Left lung (tissue), 10 donors: ENCODE measurements around the gene ATPAF1. TPM values are rescaled to one million over a fixed set of nuclear protein-coding genes. Genes with fewer than 3 reads are reported as not detected.

Source experiments
- ATAC-seq: fragments of 200-7000 bp; cut with Tn5 transposase; one replicate; pipeline ENCODE4 v1.9.1; 2020; ENCODE audit warnings: moderate library complexity
- DNase-seq, 4 donors: peaks; one replicate each; pipeline ENCODE4 v3.0.0-alpha.2; 2013 to 2020
- H3K27ac ChIP-seq, 2 donors: fragments of 200-600 bp; sonication (generic) in 1 of 2; one replicate each; pipeline versions ENCODE4 v1.5.0 to v1.8.0; 2020 to 2021
- H3K27me3 ChIP-seq, 2 donors: fragments of 200-600 bp; sonication (generic) in 1 of 2; one replicate each; pipeline versions ENCODE4 v1.5.0 to v1.8.0; 2020 to 2021
- H3K36me3 ChIP-seq, 2 donors: fragments of 200-600 bp; sonication (generic) in 1 of 2; one replicate each; pipeline versions ENCODE4 v1.5.0 to v1.8.0; 2020 to 2021
- H3K4me1 ChIP-seq, 2 donors: fragments of 200-600 bp; one replicate each; pipeline ENCODE4 v1.8.0; 2021
- H3K4me3 ChIP-seq, 2 donors: fragments of 200-600 bp; sonication (generic) in 1 of 2; one replicate each; pipeline versions ENCODE4 v1.5.0 to v1.8.0; 2020 to 2021; ENCODE audit warnings: mild to moderate bottlenecking in 1 of 2
- H3K9me3 ChIP-seq, 2 donors: fragments of 200-600 bp; sonication (generic) in 1 of 2; one replicate each; pipeline versions ENCODE4 v1.5.0 to v1.8.0; 2020 to 2021
- intact Hi-C, 2 donors: fragments of 100-400 bp; cut with DNase I; formaldehyde crosslinking; loops; one replicate each; pipeline versions ENCODE4 v1.11.2 to v1.14.2; 2022
- polyA plus RNA-seq, 6 donors: library from polyadenylated mRNA; unstranded; fragments of 120-200 nt; gene quantifications; one replicate each; pipeline ENCODE4 v1.2.1, GENCODE V29; 2013; ENCODE audit not compliant: insufficient read length in 6 of 6
- total RNA-seq, 2 donors: library from RNA; stranded (reverse); fragmentation: NEBNext Ultra II Directional; extraction: Animal tissue kit (Norgen Biotek cat#: 25700); gene quantifications; one replicate each; pipeline ENCODE4 v1.2.1, GENCODE V29; 2021
- TF ChIP-seq, protein P1 (sequence below), 2 donors: fragments of 200-600 bp; sonication (generic) in 1 of 2; IDR thresholded peaks; one replicate each; pipeline versions ENCODE4 v1.5.0 to v1.8.0; 2021; ENCODE audit warnings: antibody characterized with exemption in 2 of 2
- donor health status: DM: no; HTN: yes; CAD: no.
- donor health status: DM: no; HTN: no; CAD: no.

Gene ATPAF1
- total and polyA plus RNA-seq, 8 donors = 34.3 to 90.0 (median 76.4) TPM

DNA sequence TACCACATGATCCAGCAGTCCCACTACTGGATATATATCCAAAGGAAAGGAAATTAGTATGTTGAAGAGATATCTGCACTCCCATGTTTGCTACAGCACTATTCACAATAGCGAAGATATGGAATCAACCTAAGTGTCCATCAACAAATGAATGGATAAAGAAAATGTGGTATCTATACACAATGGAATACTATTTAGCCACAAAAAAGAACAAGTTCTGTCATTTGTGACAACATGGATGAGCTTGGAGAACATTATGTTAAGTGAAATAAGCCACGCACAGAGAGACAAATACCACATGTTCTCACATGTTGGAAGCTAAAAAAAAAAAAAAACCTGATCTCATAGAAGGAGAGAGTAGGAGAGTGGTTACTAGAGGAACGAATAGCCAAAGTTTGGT lies 17.7 kb downstream of the ATPAF1 start:
- no peak overlapping the region for H3K4me3 ChIP-seq
- no peaks in the 10 kb centered on the region for H3K4me1 ChIP-seq
- no peak for ATAC-seq
- intact Hi-C loops = no loop called here
- no peak overlapping the region for H3K27ac ChIP-seq
- TF ChIP-seq, protein P1, sequence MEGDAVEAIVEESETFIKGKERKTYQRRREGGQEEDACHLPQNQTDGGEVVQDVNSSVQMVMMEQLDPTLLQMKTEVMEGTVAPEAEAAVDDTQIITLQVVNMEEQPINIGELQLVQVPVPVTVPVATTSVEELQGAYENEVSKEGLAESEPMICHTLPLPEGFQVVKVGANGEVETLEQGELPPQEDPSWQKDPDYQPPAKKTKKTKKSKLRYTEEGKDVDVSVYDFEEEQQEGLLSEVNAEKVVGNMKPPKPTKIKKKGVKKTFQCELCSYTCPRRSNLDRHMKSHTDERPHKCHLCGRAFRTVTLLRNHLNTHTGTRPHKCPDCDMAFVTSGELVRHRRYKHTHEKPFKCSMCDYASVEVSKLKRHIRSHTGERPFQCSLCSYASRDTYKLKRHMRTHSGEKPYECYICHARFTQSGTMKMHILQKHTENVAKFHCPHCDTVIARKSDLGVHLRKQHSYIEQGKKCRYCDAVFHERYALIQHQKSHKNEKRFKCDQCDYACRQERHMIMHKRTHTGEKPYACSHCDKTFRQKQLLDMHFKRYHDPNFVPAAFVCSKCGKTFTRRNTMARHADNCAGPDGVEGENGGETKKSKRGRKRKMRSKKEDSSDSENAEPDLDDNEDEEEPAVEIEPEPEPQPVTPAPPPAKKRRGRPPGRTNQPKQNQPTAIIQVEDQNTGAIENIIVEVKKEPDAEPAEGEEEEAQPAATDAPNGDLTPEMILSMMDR (IDR thresholded peaks at IDR 0.05) = no peak
- DNase-seq = no peak
- H3K36me3 ChIP-seq = peaks cover 0 to 67% of the 10 kb centered on the region in 2 donors
- no peaks in the 10 kb centered on the region for H3K27me3 ChIP-seq
- H3K9me3 ChIP-seq = peaks cover 0 to 2% of the 10 kb centered on the region in 2 donors

DNA sequence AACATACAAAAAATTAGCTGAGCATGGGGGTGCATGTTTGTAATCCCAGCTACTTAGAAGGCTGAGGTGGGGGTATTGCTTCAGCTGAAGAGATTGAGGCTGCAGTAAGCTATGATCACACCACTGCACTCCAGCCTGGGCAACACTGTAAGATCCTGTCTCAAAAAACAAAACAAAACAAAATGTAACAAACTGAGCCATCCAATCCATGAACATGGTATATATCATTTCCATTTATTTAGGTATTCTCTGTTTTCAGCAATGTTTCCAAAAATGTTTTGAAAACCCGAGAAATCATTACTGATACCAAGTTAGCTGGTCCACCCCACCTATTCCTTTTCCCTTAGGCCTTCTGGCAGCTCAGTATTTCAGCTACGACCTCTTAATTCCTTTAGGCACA lies 18.4 kb downstream of the ATPAF1 start:
- no peak overlapping the region for H3K4me3 ChIP-seq
- peaks cover 0 to 2% of the 10 kb centered on the region in 2 donors for H3K9me3 ChIP-seq
- H3K27ac ChIP-seq = no peak overlapping the region
- ATAC-seq = no peak
- H3K27me3 ChIP-seq = no peaks in the 10 kb centered on the region
- intact Hi-C loops = no loop called here
- no peak for DNase-seq
- TF ChIP-seq, protein P1 (IDR thresholded peaks at IDR 0.05) = no peak
- peaks cover 0 to 66% of the 10 kb centered on the region in 2 donors for H3K36me3 ChIP-seq
- no peaks in the 10 kb centered on the region for H3K4me1 ChIP-seq

DNA sequence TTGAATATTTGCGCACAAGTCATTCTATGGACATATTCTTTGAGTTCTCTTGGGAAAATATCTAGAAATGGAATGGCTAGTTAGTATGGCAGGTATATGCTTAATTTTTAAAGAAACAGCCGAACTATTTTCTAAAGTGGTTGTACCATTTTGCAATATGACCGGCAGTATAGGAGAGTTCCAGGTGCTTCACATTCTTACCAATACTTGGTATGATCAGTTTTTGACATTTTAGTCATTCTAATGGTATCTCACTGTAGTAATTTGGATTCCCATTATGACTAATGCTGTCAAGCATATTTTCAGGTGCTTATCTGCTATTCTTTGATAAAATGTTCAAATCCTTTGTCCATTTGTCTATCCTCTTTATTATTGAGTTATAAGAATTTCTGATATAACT lies 20.6 kb downstream of the ATPAF1 start:
- no peak overlapping the region for H3K27ac ChIP-seq
- H3K4me1 ChIP-seq = no peaks in the 10 kb centered on the region
- peaks cover 0 to 2% of the 10 kb centered on the region in 2 donors for H3K9me3 ChIP-seq
- TF ChIP-seq, protein P1 (IDR thresholded peaks at IDR 0.05) = no peak
- intact Hi-C loops = no loop called here
- no peaks in the 10 kb centered on the region for H3K27me3 ChIP-seq
- no peak overlapping the region for H3K4me3 ChIP-seq
- peaks cover 0 to 58% of the 10 kb centered on the region in 2 donors for H3K36me3 ChIP-seq
- DNase-seq (no peak), ATAC-seq (no peak)

DNA sequence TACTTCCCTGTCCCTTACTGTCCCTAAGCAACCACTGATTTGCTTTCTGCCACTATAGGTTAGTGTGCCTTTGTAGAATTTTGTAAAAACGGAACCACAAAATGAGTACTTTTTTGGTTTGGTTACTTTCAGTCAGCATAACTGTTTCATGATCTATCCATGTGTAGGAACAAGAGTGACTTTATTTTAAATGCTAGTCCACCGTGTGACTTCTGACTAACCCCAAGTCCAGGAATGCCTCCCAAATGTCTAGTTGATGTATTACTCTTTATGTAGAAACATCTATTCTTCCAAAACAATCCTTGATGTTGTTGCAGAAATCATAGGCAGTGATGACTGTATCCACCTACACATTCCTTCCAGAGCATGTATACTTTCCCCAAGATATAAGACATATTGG lies 21.3 kb downstream of the ATPAF1 start:
- no peak overlapping the region for H3K4me3 ChIP-seq
- peaks cover 0 to 2% of the 10 kb centered on the region in 2 donors for H3K9me3 ChIP-seq
- no peaks in the 10 kb centered on the region for H3K27me3 ChIP-seq

DNA sequence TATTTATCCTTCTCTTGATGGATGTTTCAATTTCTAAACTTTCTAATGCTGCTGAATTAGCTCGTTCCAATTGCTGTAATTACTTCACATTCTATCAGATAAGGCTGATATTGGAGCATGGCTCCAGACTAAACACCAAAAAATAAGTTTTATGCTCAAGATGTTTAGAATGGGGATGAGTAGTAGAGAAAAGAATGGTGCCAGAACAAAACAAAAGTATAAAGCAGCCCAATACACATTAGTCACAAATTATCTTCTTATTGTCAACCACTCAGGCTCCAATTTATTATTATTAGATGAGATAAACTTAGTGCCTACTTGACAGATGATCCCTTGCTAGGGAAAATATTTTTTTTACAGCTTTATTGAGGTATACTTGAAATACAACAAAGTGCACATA lies 21.8 kb downstream of the ATPAF1 start:
- H3K27ac ChIP-seq = no peak overlapping the region
- H3K9me3 ChIP-seq = peaks cover 0 to 2% of the 10 kb centered on the region in 2 donors
- peaks cover 0 to 52% of the 10 kb centered on the region in 2 donors for H3K36me3 ChIP-seq
- intact Hi-C loops = no loop called here
- no peak overlapping the region for H3K4me3 ChIP-seq
- ATAC-seq (no peak), DNase-seq (no peak)
- TF ChIP-seq, protein P1 (IDR thresholded peaks at IDR 0.05) = no peak
- no peaks in the 10 kb centered on the region for H3K4me1 ChIP-seq
- no peaks in the 10 kb centered on the region for H3K27me3 ChIP-seq

More for the DNA sequence above, 21.3 kb downstream of the ATPAF1 start:
- Histone ChIP-seq H3K36me3 (peaks cover 0 to 52% of the 10 kb centered on the region in 2 donors), H3K27ac (no peak overlapping the region), H3K4me1 (no peaks in the 10 kb centered on the region)
- TF ChIP-seq, protein P1 (IDR thresholded peaks at IDR 0.05) = no peak
- ATAC-seq (no peak), DNase-seq (no peak)
- intact Hi-C loops = no loop called here
